Kidney (tissue), 14 donors: ENCODE results near the gene ACAA1. TPM values are rescaled to one million over a fixed set of nuclear protein-coding genes. Genes with fewer than 3 reads are reported as not detected.
A peak's percentile ranks its signal among the peaks of the same experiment; 100 is the strongest.
"Not testable (repeated sequence)": the region's sequence is repeated elsewhere in the genome, so short reads cannot be mapped to it uniquely, and the experiment has no call there.

ENCODE experiments used
- DNase-seq, 5 donors: peaks; one replicate each; pipeline ENCODE4 v3.0.0-alpha.2; 2013 to 2020
- FAIRE-seq: peaks from 2 replicates; lab custom pipeline; 2012; peaks lifted over from hg19 to GRCh38; lab: Jason Lieb, UNC
- H3K27ac ChIP-seq, 2 donors: one replicate each; pipeline ENCODE4 v1.7.0; 2013; ENCODE audit warnings: low read depth in 2 of 2, low read length in 2 of 2, inconsistent platforms in 1 of 2
- H3K27me3 ChIP-seq: one replicate; pipeline ENCODE4 v1.7.1; 2013; ENCODE audit warnings: low read length, inconsistent platforms; ENCODE audit not compliant: control insufficient read depth, insufficient read depth
- H3K36me3 ChIP-seq, 3 donors: one replicate each; pipeline versions ENCODE4 v1.7.0 to v1.7.1; 2013; ENCODE audit warnings: low read length in 3 of 3, control low read depth in 1 of 3, inconsistent platforms in 1 of 3; ENCODE audit not compliant: insufficient read depth in 3 of 3, control insufficient read depth in 2 of 3
- H3K4me1 ChIP-seq, 3 donors: one replicate each; pipeline versions ENCODE4 v1.7.0 to v1.7.1; 2013; ENCODE audit warnings: low read length in 3 of 3, inconsistent platforms in 1 of 3, low read depth in 1 of 3; ENCODE audit not compliant: control insufficient read depth in 2 of 3, insufficient read depth in 2 of 3
- H3K4me3 ChIP-seq, 3 donors: one replicate each; pipeline versions ENCODE4 v1.7.0 to v1.8.1; 2013; ENCODE audit warnings: low read length in 3 of 3, control low read depth in 1 of 3, inconsistent platforms in 1 of 3
- H3K9ac ChIP-seq, 3 donors: one replicate each; pipeline versions ENCODE4 v1.7.0 to v1.7.1; 2013; ENCODE audit warnings: low read length in 3 of 3, control low read depth in 1 of 3, inconsistent platforms in 1 of 3
- H3K9me3 ChIP-seq, 3 donors: one replicate each; pipeline versions ENCODE4 v1.7.0 to v1.7.1; 2013; ENCODE audit warnings: low read length in 3 of 3, control low read depth in 1 of 3, inconsistent platforms in 1 of 3; ENCODE audit not compliant: control insufficient read depth in 2 of 3, insufficient read depth in 1 of 3
- intact Hi-C: fragments of 100-400 bp; cut with DNase I; formaldehyde crosslinking; loops from one replicate; pipeline ENCODE4 v1.11.1; 2022
- polyA plus RNA-seq: library from polyadenylated mRNA; stranded (reverse); fragments of 350-450 nt; fragmentation: Illumina TruSeq; extraction: RNeasy Lipid Tissue Mini Kit (QIAGEN cat#74804); gene quantifications from one replicate; pipeline ENCODE4 v1.2.3, GENCODE V29; 2014; ENCODE audit warnings: low read depth, low replicate concordance; ENCODE audit not compliant: insufficient read depth
- total RNA-seq: library from RNA; stranded (reverse); fragmentation: NEBNext Ultra II Directional; extraction: Animal tissue kit (Norgen Biotek cat#: 25700); gene quantifications from one replicate; pipeline ENCODE4 v1.2.1, GENCODE V29; 2021
- TF ChIP-seq, protein P1 (sequence below): IDR thresholded peaks from 3 replicates; pipeline ENCODE4 v1.5.1; 2012; ENCODE audit warnings: mild to moderate bottlenecking, moderate library complexity, borderline replicate concordance; ENCODE audit not compliant: insufficient read depth; ENCODE audit errors: extremely low read depth
- donor health status: control.
- donor health status: control.
- donor health status: control.
- donor health status: control.
- donor health status: control.
- donor health status: DM: yes; HTN: yes; CAD: no.
- donor health status: Normal renal cell carcinoma (clear cell type).

ACAA1 gene
- total and polyA plus RNA-seq, 2 donors from 2014 or later: 90.0 to 566 TPM

- H3K4me3 ChIP-seq: no peak overlapping the region
- H3K9ac ChIP-seq: no peak overlapping the region
- peaks cover 0 to 9% (median 2%) of the 10 kb centered on the region in 3 donors for H3K4me1 ChIP-seq
- TF ChIP-seq, protein P1, sequence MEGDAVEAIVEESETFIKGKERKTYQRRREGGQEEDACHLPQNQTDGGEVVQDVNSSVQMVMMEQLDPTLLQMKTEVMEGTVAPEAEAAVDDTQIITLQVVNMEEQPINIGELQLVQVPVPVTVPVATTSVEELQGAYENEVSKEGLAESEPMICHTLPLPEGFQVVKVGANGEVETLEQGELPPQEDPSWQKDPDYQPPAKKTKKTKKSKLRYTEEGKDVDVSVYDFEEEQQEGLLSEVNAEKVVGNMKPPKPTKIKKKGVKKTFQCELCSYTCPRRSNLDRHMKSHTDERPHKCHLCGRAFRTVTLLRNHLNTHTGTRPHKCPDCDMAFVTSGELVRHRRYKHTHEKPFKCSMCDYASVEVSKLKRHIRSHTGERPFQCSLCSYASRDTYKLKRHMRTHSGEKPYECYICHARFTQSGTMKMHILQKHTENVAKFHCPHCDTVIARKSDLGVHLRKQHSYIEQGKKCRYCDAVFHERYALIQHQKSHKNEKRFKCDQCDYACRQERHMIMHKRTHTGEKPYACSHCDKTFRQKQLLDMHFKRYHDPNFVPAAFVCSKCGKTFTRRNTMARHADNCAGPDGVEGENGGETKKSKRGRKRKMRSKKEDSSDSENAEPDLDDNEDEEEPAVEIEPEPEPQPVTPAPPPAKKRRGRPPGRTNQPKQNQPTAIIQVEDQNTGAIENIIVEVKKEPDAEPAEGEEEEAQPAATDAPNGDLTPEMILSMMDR: no peak
- H3K9me3 ChIP-seq: no peaks in the 10 kb centered on the region
- DNase-seq (peak in 1 of 5 donors; percentile 26), FAIRE-seq (no peak)
- no peaks in the 10 kb centered on the region for H3K36me3 ChIP-seq
- H3K27ac ChIP-seq: peak overlapping the region; percentile 13 to 98
- H3K27me3 ChIP-seq: no peaks in the 10 kb centered on the region
- intact Hi-C loops: no loop called here
These were observed 26.4 kb upstream of the ACAA1 start for GRCh38 chr3:38163117-38163840.

DNA sequence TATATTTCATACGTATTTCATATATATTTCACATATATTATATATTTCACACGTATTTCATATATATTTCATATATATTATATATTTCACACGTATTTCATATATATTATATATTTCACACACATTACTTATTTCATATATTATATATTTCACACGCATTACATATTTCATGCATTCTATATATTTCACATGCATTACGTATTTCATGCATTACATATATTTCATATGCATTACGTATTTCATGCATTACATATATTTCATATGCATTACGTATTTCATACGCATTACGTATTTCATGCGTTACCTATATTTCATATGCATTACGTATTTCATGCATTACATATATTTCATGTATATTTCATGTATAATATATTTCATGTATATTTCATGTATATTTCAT lies 23.8 kb upstream of the ACAA1 start:
- H3K4me1 ChIP-seq, H3K27me3 ChIP-seq, H3K36me3 ChIP-seq, H3K9me3 ChIP-seq, H3K27ac ChIP-seq, H3K9ac ChIP-seq, H3K4me3 ChIP-seq, intact Hi-C loops, DNase-seq: not testable (repeated sequence)
- peak; percentile 60 for FAIRE-seq

GRCh38 chr3:38158472-38158871 lies 21.5 kb upstream of the ACAA1 start:
- Histone ChIP-seq H3K27me3 (no peaks in the 10 kb centered on the region), H3K9ac (no peak overlapping the region), H3K9me3 (no peaks in the 10 kb centered on the region), H3K4me3 (no peak overlapping the region), H3K36me3 (no peaks in the 10 kb centered on the region), H3K4me1 (peaks cover 0 to 5% (median 0%) of the 10 kb centered on the region in 3 donors), H3K27ac (no peak overlapping the region)
- TF ChIP-seq, protein P1: no peak
- DNase-seq: no peak
- FAIRE-seq: no peak
- intact Hi-C loops: no loop called here

GRCh38 chr3:38157595-38157994 lies 20.7 kb upstream of the ACAA1 start:
- TF ChIP-seq, protein P1: no peak
- DNase-seq (peak in 1 of 5 donors; percentile 58), FAIRE-seq (no peak)
- no peak overlapping the region for H3K27ac ChIP-seq
- H3K4me3 ChIP-seq: no peak overlapping the region
- H3K9me3 ChIP-seq: no peaks in the 10 kb centered on the region
- H3K4me1 ChIP-seq: peaks cover 0 to 5% (median 0%) of the 10 kb centered on the region in 3 donors
- H3K9ac ChIP-seq: no peak overlapping the region
- no peaks in the 10 kb centered on the region for H3K36me3 ChIP-seq
- H3K27me3 ChIP-seq: no peaks in the 10 kb centered on the region
- intact Hi-C loops: no loop called here
